Esophagus muscularis mucosa (tissue), 2 donors: ENCODE results near the gene GAB1.

Experiments used
- POLR2A ChIP-seq: fragments of 450-650 bp; IDR thresholded peaks from one replicate; pipeline ENCODE4 v1.6.1; 2017; ENCODE audit warnings: antibody characterized with exemption, moderate library complexity, mild to moderate bottlenecking, low read depth
- POLR2AphosphoS5 ChIP-seq, 2 donors: sonication (generic); formaldehyde crosslinking; IDR thresholded peaks; one replicate each; pipeline ENCODE4 v1.6.1; 2017; ENCODE audit warnings: antibody characterized with exemption in 2 of 2

GRCh38 chr4:143411527-143412419 is 75.1 kb downstream of the GAB1 start:
- TF ChIP-seq POLR2A, result no peak
- no peak for TF ChIP-seq POLR2AphosphoS5 (IDR thresholded peaks at IDR 0.05)
